ENCODE measurements around the gene HSDL2.
"Not testable (repeated sequence)": the region's sequence is repeated elsewhere in the genome, so short reads cannot be mapped to it uniquely, and the experiment has no call there.

Gene HSDL2

DNA sequence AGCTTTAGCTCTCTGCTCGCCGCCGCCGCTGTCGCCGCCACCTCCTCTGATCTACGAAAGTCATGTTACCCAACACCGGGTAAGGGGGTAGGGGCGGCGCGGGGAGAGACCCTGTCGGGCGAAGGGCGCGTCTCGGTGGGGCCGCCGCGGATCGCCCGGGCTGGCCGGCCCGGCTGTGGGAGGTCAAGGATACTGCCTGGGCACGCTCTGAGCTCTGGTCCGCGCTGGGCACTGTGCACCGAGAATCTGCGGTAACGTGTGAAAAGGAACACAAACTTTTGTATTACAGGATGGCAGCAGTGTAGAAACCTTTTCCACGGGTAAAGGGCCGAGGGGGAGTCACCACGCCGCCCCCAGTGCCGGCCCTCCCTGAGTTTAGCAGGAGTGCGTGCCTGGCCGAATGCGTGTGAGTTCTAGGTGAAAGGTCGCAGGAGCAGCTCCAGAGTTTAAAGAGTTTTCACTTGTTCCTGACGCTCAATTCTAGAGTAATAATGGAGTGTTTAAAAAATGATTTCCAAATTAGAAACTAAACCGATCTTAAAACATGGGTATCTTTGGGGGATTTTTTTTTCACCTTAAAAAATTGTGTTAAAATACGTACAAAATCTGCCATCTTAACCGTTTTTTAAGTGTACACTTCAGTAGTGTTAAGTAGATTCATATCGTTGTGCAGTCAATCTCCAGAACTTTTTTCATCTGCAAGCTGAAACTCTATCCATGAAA, at the start of gene HSDL2:
Gene HSDL2 (plus strand): TSS at position 7 of the 723 bp plus-strand sequence. CDS start 56 bp downstream, at position 63.
- peak; percentile 68 for DNase-seq

DNA sequence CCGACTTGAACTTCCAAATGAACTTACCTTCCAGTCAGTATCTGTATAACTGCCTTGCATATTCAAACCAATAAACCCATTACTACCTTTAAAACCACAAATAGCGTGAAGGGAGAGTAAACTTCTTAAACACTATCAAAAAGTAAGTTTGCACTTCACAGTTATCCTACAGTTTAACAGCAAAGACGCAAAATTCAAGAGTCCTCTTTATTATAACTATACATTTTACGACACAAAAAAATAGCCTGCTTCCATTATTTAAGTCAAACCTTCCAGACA, 48.3 kb upstream of the HSDL2 start:
- peak; percentile 72 for DNase-seq

DNA sequence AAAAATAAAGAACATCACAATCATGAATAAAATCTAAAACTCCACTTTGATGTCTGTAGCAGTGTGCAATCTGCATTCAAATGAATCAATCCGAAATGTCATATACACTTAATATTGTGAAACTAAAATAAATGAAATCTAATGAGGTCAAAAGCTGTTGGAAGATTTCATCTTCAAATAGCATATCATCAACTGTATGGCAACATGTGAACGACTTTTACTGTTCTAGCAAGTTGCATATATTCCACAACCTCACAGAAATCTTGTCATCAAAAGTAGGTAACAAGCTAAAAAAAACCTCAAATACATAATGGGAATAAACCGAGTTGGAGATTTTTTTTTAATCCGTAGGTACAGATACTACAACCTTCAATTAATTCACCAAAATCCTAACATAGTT, 47.7 kb upstream of the HSDL2 start:
- peak; percentile 69 for DNase-seq

DNA sequence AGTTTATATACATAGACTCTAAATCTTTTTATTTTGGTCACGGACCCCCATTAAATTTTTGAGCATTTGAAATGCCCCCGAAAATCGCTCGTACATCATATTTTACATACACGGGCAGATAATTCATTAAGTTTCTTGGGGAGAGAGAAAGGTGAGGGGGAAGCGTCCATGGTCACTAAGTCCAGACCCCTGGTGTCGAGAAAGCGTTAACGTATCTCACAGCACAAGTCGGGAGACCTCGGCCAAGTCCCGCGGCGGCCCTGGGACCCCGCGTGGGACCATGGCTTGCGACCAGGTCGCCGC, 47.3 kb upstream of the HSDL2 start:
- DNase-seq: no peak

DNA sequence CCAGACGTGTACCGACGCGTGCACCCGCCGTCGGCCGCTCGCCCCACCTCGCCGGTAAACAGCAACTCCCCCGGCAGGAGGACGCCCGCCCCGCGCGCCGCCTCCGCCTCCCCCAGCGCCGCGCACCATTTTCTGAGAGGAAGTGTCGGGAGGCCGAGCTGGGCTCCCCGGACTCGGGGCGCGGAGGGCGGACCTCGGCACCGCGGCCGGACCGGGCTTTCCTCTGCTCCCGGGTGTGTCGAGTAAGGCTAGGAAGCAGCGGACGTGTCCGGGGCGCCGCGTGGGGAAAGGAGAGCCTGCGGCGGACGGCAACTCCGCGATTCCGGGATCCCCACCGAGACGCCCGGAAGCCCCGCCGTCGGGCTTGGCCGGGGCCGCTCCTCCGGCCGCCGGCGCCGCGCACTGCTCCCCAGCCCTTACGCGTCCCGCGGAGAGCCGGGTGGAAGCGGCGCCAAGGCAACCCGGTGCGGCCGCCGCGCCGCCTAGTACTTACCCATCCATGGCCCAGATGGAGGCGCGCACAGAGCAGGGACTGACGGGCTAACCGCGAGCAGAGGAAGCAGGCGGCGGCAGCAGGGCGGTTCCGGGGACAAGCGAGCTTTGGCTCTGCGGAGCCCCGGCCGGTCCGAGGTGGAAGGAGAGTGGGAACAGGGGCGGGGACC, 46.8 kb upstream of the HSDL2 start, which contains the start of gene PTBP3:
Gene PTBP3 (minus strand): TSS at position 643 of the 662 bp plus-strand sequence. CDS start 35,754 bp downstream, outside the sequence.
- peak; percentile 82 for DNase-seq

DNA sequence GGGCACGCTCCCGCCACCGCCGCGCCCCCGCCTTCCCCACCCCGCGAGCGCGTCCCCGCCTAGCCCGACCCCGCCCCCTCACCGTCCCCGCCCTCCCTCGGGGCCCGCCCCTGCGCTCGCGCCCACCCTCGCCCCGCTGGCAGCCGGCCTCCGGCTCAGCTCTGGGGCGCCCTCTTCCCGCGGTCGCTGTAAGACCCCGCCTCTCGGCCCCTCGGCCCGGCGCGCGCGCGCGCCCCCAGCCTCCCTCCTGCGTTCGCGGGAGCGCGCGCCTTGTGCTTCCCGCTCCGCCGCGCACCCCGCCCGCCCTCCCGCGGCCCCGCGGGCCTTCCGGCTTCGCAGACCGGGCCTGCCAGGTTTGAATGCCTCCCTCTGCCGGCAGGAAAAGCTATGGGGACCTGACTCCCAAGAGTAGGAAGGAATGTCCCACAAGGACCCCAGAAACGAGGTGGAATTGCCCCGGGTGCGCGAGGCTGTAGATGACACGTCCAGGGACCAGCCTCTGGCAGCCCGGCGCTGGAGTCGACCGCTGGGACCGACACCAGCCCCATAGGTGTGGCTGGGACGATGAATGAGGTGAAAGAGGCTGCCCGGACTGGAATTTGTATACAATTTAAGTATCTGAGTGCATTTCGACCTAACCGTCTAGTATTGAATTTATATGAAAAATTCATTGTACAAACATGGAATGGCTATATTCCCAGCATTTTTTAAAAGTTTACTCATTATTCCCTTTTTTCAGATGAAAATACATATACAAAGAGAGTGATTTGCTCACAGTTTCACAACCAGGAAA, 46.1 kb upstream of the HSDL2 start:
- peak; percentile 96 for DNase-seq

DNA sequence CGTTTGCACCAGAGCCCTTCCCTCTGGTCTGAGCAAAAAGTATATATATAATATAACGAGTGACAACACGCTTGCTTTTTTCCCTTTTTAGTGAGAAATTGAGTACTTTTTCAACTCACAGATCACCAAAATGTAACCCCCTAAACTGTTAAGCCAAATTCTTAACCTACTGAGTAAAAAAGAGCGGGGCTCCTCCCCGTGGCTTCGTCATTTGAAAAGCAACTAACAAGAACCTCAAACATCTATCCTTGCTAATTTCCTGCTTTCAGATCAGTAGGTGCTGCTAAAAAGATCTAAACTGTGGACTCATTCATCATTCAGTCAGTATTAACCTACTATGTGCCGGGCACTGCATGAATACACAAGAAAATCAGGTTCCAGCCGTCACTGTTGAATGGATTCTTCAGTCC, 45.5 kb upstream of the HSDL2 start:
- peak; percentile 81 for DNase-seq

DNA sequence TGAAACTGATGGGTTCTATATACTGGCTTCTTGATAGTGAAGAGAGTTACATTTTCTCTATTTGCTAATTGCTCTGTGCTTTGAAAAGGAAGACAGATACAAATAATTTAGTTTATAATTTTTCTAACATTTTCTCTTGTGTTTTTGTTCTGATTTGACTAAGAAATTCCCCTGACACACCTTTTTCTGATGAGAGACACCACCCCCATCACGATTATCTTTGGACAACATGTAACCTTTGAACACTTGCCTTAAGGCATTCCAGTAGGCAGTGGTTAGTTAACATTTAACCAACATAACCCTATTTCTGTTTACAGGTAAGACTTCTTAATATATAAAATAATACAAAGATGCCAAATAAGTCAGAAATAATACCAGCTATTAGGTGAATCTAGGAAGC, 42.4 kb upstream of the HSDL2 start:
- DNase-seq: no peak

DNA sequence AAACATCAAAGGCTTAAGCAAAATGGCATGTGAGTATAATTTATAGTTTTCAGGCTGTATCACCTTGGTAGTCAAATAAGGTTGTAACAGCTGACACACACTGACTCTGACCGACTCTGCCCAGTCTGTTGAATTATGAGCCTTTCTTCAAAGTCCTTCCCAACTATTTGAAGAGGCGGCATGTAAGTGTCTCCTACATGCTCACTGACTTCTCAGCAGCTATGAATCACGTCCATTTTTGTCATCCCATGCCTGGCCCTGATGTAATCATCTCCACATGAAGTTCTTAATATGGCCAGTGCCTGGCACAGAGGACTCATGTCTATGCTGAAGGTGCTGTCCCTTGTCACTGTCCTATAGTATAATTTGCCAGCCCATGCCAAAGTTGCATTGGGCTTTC, 41.3 kb upstream of the HSDL2 start:
- DNase-seq: no peak

DNA sequence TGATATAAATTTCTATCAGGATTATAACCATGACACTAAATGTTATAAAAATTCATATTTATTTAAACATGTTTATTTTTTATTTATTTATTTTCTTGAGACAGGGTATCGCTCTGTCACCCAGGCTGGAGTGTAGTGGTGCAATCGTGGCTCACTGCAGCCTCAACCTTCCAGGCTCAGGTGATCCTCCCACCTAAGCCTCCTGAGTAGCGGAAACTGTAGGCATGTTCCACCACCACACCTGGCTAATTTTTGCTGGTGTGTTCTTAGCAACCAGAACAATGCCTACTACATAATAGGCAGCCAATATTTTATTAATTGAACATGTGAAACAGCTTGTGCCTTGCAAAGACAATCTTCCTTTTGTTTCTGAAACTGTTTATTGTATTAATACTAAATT, 40.0 kb upstream of the HSDL2 start:
- DNase-seq: no peak

DNA sequence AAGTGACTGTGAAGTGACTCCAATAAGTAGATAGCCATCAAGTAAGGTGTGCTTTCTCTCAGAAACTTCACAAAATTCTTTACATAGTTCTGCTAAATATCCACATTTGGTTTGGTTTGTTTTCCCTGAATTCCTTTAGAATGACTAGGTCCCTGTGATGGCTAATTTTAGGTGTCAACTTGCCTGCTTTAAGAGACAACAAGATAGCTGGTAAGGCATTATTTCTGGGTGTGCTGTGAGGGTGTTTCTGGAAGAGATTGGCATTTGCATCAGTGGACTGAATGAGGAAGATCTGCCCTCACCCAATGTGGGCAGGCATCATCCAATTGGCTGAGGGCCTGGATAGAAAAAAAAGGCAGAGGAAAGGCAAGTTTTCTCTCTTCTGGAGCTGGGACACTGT, 38.2 kb upstream of the HSDL2 start:
- DNase-seq: no peak

DNA sequence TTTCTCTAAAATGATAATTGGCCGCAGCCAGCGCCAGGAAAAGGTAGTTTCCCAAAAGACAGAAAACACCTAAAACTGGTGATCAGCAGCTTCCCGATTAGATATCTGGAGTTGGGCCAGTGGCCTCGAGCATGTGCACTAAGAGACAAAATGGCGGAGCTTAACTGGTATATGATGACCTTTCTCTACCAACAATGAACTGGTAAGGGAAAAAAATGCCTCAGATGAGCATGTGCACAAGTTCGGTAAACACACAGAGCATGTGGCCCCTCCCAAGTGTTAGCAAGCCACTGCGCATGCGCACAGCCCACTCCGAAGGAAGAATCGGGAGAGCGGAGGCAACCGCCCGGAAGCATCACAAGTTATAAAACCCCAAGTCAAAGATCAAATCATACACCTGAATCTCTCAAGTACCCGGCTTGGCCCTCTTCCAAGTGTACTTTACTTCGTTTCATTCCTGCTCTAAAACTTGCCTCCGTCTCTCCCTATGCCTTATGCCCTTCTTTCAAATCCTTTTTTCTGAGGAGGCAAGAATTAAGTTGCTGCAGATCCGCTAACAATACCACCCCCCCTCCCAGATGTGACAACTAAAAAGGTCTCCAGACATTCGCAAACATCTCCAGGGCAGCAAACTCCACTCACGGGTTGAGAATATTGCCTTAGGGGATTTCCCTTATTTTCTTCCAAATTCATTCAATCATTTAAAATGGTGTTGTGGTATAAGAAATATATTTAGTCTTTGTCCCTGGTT, 31.5 kb upstream of the HSDL2 start:
- no peak for DNase-seq

DNA sequence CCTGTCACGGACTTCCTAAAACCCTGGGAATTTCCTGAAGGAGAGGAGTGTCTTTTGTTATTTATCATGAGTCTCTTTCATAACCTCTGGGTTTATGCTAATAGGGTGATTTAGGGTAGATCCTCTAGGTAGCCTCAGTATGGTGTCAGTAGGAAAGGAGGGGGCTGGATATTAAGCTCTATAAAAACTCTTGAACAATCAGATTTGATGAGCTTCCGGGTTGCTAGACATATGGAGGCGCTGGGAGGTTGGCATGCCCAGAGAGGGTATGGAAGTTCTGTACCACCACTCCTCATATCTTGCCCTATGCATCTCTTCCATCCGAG, 30.9 kb upstream of the HSDL2 start:
- no peak for DNase-seq

DNA sequence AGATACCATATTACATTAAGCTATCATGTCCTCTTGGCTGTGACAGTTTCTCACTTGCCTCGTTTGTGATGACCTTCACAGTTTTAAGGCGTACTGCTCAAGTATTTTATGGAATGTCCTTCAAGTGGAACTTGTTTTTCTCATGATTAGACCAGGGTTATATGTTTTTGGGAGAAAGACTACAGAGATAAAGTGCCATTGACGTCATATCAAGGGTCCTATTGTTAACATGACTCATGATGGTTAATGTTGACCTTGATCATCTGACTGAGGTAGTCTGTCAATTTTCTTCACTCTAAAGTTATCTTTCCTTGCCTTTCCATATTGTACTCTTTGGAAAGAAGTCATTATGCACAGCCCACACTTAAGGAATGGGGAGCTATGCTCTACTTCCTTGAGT, 28.7 kb upstream of the HSDL2 start:
- peak; percentile 31 for DNase-seq

DNA sequence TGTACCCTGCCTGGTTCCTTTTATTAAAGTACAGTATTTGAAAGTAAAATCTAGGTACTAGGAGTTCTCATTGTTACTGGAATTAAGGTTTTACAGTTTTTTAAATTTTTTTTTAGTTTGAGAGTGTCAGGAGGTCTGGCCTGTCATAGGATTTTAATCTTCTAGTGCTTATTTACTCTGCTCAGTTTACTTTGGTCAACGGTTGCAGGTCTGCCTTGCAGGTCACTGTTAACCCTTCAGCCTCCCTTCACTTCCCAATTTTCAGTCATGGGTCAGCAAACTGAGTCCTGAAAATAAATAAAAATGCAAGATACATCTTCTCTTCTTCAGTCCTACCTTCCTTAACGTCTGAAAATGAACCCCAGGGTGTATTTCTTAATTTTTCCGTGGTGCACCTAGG, 27.7 kb upstream of the HSDL2 start:
- DNase-seq: no peak

DNA sequence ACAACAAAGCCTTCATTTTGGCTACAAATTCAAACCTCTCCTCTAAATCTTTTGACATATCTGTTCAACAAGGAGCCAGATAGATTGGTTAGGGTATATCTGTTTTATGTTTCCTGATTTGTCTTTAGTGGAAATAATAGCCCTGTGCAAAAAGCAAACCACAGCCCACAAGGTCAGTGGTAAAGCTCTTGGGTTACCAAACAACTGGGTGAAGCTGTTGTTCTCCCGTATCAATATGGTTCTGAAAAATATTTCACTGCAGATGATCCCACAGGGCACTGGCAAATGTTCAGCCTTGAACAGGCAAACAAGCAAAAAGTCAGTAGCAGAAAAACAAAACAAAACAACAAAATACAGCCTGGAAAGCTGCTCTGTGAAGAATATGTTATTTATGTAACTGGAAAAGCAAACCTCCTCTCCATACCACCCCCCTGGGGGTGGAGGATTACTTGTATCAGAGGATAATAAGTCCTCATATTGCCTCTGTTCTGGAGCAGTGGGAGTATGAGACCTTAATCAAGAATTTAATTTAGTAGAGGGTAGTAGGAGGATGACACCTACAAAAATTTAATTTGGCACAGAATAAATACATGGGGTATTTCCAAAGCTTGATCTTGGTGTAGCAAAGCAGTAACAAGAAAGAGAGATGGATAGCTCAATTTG, 25.7 kb upstream of the HSDL2 start:
- peak; percentile 18 for DNase-seq

DNA sequence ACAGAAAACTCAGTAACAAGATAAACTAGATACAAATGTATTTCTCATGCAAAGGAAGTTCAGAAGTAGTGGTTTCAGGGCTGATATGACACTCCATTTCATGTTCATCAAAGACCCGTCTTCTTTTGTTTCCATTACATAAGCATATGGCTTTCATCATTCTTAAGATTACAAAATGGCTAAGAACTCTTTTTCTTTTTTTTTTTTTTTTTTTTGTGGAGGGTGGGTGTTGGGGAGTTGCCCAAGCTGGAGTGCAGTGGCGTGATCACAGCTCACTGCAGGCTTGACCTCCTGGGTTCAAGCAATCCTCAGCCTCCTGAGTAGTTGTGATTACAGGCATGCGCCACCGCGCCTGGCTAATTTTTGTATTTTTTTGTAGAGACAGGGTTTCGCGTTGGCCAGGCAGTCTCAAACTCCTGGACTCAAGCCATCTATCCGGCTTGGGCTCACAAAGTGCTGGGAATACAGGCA, 24.4 kb upstream of the HSDL2 start:
- DNase-seq: peak; percentile 14

DNA sequence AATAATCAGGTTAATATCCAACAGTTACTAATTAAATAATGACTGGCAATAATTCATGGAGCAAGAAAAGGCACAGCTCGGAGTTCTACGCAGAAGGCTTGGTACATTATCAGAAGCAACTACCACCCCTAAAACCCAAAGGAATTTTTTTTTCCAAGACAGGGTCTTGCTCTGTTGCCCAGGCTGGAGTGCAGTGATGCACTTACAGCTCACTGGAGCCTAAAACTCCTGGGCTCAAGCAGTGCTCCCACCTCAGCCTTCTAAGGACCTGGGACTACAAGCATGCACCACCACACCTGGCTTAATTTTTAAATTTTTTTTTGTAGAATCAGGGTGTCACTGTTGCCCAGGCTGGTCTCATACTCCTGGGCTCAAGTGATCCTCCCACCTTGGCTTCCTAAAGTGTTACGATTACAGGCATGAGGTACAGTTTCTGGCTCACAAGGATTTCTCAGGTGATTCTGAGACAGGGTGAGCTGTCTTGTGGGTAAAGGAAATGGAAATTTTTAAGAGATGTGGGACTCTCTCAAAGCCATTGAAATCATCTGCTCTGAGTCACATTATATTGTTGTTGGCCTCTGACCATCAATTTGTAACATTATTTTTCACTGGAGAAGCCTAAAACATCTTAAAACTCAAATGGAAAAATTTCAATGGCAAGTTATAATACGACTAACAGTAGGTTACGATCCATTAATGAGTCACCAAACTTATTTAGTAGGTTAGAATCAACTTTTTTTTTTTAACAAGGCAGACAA, 19.7 kb upstream of the HSDL2 start:
- DNase-seq: no peak

DNA sequence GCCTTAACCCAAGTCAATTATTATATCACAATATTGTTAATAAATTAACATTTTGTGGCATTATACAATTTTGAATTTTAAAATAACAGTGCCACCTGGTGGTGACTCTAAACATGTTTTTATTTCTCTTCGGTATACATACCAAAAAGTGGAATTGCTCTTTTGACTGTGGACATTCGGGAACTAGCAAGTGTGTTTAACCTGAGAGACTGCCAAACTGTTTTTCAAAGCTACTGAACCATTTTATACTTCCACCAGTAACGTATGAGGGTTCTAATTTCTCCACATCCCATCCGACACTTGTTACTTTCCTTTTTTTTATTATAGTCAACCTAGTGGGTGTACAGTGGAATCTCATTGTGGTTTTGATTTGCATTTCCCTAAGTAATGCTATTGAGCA, 18.3 kb upstream of the HSDL2 start:
- peak; percentile 79 for DNase-seq

DNA sequence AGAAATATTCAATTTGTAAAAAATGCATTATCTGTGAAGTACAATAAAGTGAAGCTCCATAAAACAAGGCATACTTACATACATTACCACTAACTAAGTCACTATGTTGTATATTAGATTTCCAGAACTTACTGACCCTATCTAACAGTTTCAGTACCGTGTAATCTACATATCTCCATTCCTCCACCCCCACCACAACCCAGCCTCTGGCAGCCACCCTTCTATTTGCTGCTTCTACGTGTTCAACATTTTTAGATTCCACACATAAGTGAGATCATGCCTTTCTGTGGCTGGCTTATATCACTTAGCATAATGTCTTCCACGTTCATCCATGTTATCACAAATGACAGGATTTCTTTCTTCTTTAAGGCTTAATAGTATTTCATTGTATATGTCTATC, 15.1 kb upstream of the HSDL2 start:
- DNase-seq: no peak

DNA sequence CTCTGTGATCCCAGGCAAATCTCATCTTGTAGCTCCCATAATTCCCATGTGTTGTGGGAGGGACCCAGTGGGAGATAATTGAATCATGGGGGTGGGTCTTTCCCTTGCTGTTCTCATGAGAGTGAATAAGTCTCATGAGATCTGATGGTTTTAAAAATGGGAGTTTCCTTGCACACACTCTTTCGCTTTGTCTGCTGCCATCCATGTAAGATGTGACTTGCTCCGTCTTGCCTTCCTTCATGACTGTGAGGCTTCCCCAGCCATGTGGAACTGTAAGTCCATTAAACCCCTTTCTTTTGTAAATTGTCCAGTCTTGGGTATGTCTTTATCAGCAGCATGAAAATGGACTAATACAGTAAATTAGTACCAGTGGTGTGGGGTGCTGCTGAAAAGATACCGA, 14.7 kb upstream of the HSDL2 start:
- DNase-seq: not testable (repeated sequence)

DNA sequence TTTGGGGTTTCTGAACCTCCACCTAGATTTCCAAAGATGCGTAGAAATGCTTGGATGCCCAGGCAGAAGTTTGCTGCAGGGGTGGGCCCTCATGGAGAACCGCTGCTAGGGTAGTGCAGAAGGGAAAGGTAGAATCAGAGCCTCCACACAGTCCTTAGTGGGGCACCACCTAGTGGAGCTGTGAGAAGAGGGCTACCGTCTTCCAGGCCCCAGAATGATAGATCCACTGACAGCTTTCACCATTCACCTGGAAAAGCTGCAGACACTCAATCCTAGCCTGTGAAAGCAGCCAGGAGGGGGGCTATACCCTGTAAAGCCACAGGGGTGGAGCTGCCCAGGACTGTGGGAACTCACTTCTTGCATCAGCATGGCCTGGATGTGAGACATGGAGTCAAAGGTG, 13.3 kb upstream of the HSDL2 start:
- peak; percentile 20 for DNase-seq

All from OCI-M1 (cell line).